Thoracic aorta (tissue), 2 donors: ENCODE measurements around the gene OS9. TPM values are rescaled to one million over a fixed set of nuclear protein-coding genes. Genes with fewer than 3 reads are reported as not detected.
"Not testable (repeated sequence)": the region's sequence is repeated elsewhere in the genome, so short reads cannot be mapped to it uniquely, and the experiment has no call there.

Experiments
- ATAC-seq: fragments of 150-250 bp; one replicate; pipeline ENCODE4 v1.8.0; 2017; ENCODE audit warnings: low read depth; ENCODE audit not compliant: insufficient number of reproducible peaks, low FRiP score
- DNase-seq: peaks from one replicate; pipeline ENCODE4 v3.0.0-alpha.2; 2020; ENCODE audit warnings: low spot score
- H3K27ac ChIP-seq, 2 donors: fragments of 200-600 bp; sonication (generic); 1 replicate in 1 of 2; 2 replicates in 1 of 2; pipeline ENCODE4 v1.5.1; 2016; ENCODE audit warnings: mild to moderate bottlenecking in 2 of 2, moderate library complexity in 2 of 2
- H3K27me3 ChIP-seq: fragments of 200-600 bp; sonication (generic); replicated peaks from 2 replicates; pipeline ENCODE4 v1.6.0; 2016; ENCODE audit warnings: mild to moderate bottlenecking; ENCODE audit not compliant: insufficient read depth
- H3K36me3 ChIP-seq: fragments of 200-600 bp; sonication (generic); one replicate; pipeline ENCODE4 v1.5.1; 2016
- H3K4me1 ChIP-seq, 2 donors: fragments of 200-600 bp; sonication (generic); 1 replicate in 1 of 2; 2 replicates in 1 of 2; pipeline versions ENCODE4 v1.5.1 to v1.6.0; 2016; ENCODE audit warnings: low read depth in 2 of 2, mild to moderate bottlenecking in 1 of 2; ENCODE audit not compliant: control insufficient read depth in 1 of 2
- H3K4me3 ChIP-seq: fragments of 200-600 bp; sonication (generic); 2 replicates; pipeline ENCODE4 v1.5.1; 2016; ENCODE audit warnings: mild to moderate bottlenecking
- H3K9me3 ChIP-seq: fragments of 200-600 bp; sonication (generic); 2 replicates; pipeline ENCODE4 v1.5.1; 2016
- total RNA-seq, 2 donors: library from RNA; depleted of rRNA; stranded (reverse); fragments of >200 nt; gene quantifications; one replicate each; pipeline versions ENCODE4 v1.1.0 to v1.2.3, GENCODE V29; 2016
- TF ChIP-seq, protein P1 (sequence below): fragments of 200-600 bp; sonication (generic); IDR thresholded peaks from one replicate; pipeline ENCODE4 v1.5.1; 2019; ENCODE audit warnings: antibody characterized with exemption

Gene OS9
- total RNA-seq, 2 donors from 2014 or later = 253 to 381 TPM

DNA sequence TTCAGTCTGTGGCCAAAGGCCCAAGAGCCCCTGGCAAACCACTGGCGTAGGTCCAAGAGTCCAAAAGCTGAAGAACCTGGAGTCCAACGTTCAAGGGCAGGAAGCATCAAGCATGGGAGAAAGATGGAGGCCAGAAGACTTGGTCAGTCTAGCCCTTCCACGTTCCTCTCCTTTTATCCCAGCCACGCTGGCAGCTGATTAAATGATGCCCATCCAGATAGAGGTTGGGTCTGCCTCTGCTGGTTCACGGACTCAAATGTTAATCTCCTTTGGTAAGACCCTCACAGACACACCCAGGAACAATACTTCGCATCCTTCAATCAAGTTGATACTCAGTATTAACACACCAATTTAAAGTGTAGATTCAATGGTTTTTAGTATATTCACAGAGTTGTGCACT, 21.1 kb upstream of the OS9 start:
- H3K27me3 ChIP-seq = no peaks in the 10 kb centered on the region
- no peak for ATAC-seq
- no peak for DNase-seq

DNA sequence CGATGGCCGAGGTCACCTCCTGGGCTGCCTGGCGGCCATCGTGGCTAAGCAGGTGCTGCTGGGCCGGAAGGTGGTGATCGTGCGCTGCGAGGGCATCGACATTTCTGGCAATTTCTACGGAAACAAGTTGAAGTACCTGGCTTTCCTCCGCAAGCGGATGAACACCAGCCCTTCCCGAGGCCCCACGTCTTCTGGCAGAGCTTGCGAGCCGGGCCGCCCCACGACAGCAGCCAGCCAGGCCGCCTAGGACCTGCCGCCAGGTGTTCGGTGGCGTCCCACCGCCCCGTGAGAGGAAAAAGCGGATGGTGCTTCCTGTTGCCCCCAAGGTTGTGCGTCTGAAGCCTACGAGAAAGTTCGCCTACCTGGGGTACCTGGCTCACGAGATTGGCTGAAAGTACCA, 19.2 kb upstream of the OS9 start:
- Histone ChIP-seq H3K9me3 (no peaks in the 10 kb centered on the region), H3K36me3 (no peaks in the 10 kb centered on the region), H3K27ac (no peak overlapping the region), H3K4me3 (no peak overlapping the region), H3K4me1 (no peaks in the 10 kb centered on the region), H3K27me3 (no peaks in the 10 kb centered on the region)
- TF ChIP-seq, protein P1, sequence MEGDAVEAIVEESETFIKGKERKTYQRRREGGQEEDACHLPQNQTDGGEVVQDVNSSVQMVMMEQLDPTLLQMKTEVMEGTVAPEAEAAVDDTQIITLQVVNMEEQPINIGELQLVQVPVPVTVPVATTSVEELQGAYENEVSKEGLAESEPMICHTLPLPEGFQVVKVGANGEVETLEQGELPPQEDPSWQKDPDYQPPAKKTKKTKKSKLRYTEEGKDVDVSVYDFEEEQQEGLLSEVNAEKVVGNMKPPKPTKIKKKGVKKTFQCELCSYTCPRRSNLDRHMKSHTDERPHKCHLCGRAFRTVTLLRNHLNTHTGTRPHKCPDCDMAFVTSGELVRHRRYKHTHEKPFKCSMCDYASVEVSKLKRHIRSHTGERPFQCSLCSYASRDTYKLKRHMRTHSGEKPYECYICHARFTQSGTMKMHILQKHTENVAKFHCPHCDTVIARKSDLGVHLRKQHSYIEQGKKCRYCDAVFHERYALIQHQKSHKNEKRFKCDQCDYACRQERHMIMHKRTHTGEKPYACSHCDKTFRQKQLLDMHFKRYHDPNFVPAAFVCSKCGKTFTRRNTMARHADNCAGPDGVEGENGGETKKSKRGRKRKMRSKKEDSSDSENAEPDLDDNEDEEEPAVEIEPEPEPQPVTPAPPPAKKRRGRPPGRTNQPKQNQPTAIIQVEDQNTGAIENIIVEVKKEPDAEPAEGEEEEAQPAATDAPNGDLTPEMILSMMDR = no peak
- no peak for ATAC-seq
- no peak for DNase-seq

More for the DNA sequence above, 21.1 kb upstream of the OS9 start:
- H3K4me3 ChIP-seq = no peak overlapping the region
- H3K9me3 ChIP-seq = no peaks in the 10 kb centered on the region
- no peaks in the 10 kb centered on the region for H3K36me3 ChIP-seq
- H3K27ac ChIP-seq = no peak overlapping the region
- TF ChIP-seq, protein P1 = no peak
- H3K4me1 ChIP-seq = no peaks in the 10 kb centered on the region

DNA sequence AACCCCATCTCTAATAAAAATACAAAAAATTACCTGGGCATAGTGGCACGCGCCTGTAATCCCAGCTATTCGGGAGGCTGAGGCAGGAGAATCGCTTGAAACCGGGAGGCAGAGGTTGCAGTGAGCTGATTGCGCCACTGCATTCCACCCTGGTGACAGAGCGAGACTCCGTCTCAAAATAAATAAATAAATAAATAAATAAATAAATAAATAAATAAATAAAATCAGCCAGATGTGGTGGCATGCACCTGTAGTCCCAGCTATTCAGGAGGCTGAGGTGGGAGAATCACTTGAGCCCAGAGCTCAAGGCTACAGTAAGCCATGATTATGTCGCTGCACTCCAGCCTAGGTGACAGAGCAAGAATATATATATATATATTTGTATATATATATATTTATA, 16.0 kb upstream of the OS9 start:
- not testable (repeated sequence) for H3K27ac ChIP-seq, H3K4me3 ChIP-seq, H3K27me3 ChIP-seq, DNase-seq, H3K36me3 ChIP-seq, H3K4me1 ChIP-seq, H3K9me3 ChIP-seq, ATAC-seq

DNA sequence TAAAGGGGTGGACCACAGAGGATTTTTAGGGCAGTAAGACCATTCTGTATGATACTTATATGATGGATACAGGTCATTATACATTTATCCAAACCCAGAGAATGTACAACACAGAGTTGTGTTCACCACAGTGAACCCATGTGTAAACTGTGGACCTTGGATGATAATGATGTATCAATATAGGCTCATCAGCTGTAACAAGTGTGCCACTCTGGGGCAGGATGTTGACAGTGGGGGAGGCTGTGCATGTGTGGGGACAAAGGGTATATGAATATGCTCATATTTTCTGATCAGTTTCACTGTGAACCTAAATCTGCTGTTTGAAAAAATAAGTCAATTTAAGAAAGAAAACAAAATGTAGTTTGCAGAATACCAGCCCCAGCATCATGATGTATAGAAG, 14.2 kb upstream of the OS9 start:
- ATAC-seq = no peak
- Histone ChIP-seq H3K9me3 (no peaks in the 10 kb centered on the region), H3K36me3 (no peaks in the 10 kb centered on the region), H3K27ac (no peak overlapping the region), H3K4me3 (no peak overlapping the region), H3K27me3 (no peaks in the 10 kb centered on the region), H3K4me1 (no peaks in the 10 kb centered on the region)
- no peak for DNase-seq
- TF ChIP-seq, protein P1 = no peak

DNA sequence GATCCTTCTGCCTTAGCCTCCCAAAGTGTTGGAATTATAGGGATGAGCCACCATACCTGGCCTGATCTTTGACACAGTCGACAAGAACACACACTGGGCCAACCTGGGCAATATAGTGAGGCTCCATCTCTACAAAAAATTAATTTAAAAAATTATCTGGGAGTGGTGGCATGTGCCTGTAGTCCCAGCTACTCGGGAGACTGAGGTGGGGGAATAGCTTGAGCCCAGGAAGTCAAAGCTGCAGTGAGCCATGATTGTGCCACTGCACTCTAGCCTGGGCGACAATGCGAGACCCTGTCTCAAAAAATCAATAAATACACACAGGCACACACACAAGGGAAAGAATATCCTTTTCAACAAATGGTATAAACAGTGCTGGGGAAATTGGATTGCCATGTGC, 6.1 kb upstream of the OS9 start:
- no peaks in the 10 kb centered on the region for H3K9me3 ChIP-seq

DNA sequence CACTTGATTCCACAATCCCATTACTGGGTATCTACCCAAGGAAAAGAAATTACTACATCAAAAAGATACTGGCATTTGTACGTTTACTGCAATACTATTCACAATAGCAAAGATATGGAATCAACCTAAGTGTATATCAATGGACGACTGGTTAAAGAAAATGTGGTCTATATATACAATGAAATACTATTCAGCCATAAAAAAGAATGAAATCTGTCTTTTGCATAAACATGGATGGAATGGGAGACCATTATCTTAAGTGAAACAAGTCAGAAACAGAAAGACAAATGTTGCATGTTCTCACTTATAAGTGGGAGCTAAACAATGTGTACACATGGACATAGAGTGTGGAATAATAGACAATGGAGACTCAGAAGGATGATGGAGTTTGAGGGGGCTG, 5.0 kb upstream of the OS9 start:
- Histone ChIP-seq H3K4me3 (no peak overlapping the region), H3K27ac (no peak overlapping the region), H3K27me3 (no peaks in the 10 kb centered on the region), H3K9me3 (no peaks in the 10 kb centered on the region), H3K4me1 (peaks cover 0 to 5% of the 10 kb centered on the region in 2 donors), H3K36me3 (no peaks in the 10 kb centered on the region)
- DNase-seq (no peak), ATAC-seq (no peak)
- TF ChIP-seq, protein P1 = no peak

More for the DNA sequence above, 6.1 kb upstream of the OS9 start:
- H3K36me3 ChIP-seq = no peaks in the 10 kb centered on the region
- no peaks in the 10 kb centered on the region for H3K4me1 ChIP-seq
- DNase-seq (no peak), ATAC-seq (no peak)
- TF ChIP-seq, protein P1 = no peak
- no peak overlapping the region for H3K4me3 ChIP-seq
- H3K27me3 ChIP-seq = no peaks in the 10 kb centered on the region
- H3K27ac ChIP-seq = no peak overlapping the region
